Hepatocyte (in vitro differentiated cells): Measurements from ENCODE around the gene DUOX1. TPM values are rescaled to one million over a fixed set of nuclear protein-coding genes. Genes with fewer than 3 reads are reported as not detected.

Experiments used
- DNase-seq: peaks from one replicate; pipeline ENCODE4 v3.0.0-alpha.2; 2016; ENCODE audit warnings: low spot score
- H2AFZ ChIP-seq: fragments of 200-600 bp; sonication (generic); 2 replicates; pipeline ENCODE4 v1.6.0; 2016; ENCODE audit warnings: antibody characterized with exemption, mild to moderate bottlenecking
- H3K27ac ChIP-seq: fragments of 200-600 bp; sonication (generic); 2 replicates; pipeline ENCODE4 v1.5.1; 2016; ENCODE audit warnings: mild to moderate bottlenecking
- H3K27me3 ChIP-seq: fragments of 200-600 bp; sonication (generic); 2 replicates; pipeline ENCODE4 v1.6.1; 2016
- H3K36me3 ChIP-seq: fragments of 200-600 bp; sonication (generic); replicated peaks from 2 replicates; pipeline ENCODE4 v1.5.1; 2016; ENCODE audit warnings: low read depth; ENCODE audit not compliant: insufficient read depth
- H3K4me1 ChIP-seq: fragments of 200-600 bp; sonication (generic); 2 replicates; pipeline ENCODE4 v1.5.1; 2016; ENCODE audit warnings: mild to moderate bottlenecking, moderate library complexity; ENCODE audit not compliant: insufficient read depth
- H3K4me2 ChIP-seq: fragments of 200-600 bp; sonication (generic); 2 replicates; pipeline ENCODE4 v1.6.0; 2016
- H3K4me3 ChIP-seq: fragments of 200-600 bp; sonication (generic); 2 replicates; pipeline ENCODE4 v1.5.1; 2016; ENCODE audit warnings: mild to moderate bottlenecking
- H3K79me2 ChIP-seq: fragments of 200-600 bp; sonication (generic); 2 replicates; pipeline ENCODE4 v1.6.0; 2017; ENCODE audit warnings: mild to moderate bottlenecking
- H3K9me2 ChIP-seq: fragments of 200-600 bp; sonication (generic); replicated peaks from 2 replicates; pipeline ENCODE4 v1.6.0; 2017; ENCODE audit warnings: mild to moderate bottlenecking; ENCODE audit not compliant: insufficient read depth
- H3K9me3 ChIP-seq: fragments of 200-600 bp; sonication (generic); 2 replicates; pipeline ENCODE4 v1.5.1; 2016; ENCODE audit warnings: low read depth, mild to moderate bottlenecking
- H4K20me1 ChIP-seq: fragments of 200-600 bp; sonication (generic); 2 replicates; pipeline ENCODE4 v1.6.0; 2016; ENCODE audit warnings: mild to moderate bottlenecking; ENCODE audit not compliant: insufficient read depth, poor library complexity, severe bottlenecking
- EZH2 ChIP-seq: fragments of 200-600 bp; sonication (generic); IDR thresholded peaks from 2 replicates; pipeline ENCODE4 v1.6.1; 2016; ENCODE audit warnings: antibody characterized with exemption, mild to moderate bottlenecking, borderline replicate concordance
- EZH2phosphoT487 ChIP-seq: fragments of 200-600 bp; sonication (generic); IDR thresholded peaks from one replicate; pipeline ENCODE4 v1.6.1; 2018; ENCODE audit warnings: antibody characterized with exemption, mild to moderate bottlenecking, low read depth, moderate library complexity; ENCODE audit not compliant: unreplicated experiment, severe bottlenecking
- WGBS: methylation state at CpG from one replicate; pipeline ENCODE4 v1.1.6; 2016; ENCODE audit warnings: low lambda C conversion rate; ENCODE audit errors: missing lambda C conversion rate; 5-methylcytosine and 5-hydroxymethylcytosine counted together
- polyA plus RNA-seq: library from polyadenylated mRNA; unstranded; fragments of >200 nt; fragmentation: Nextera tagmentation; extraction: Ambion mirVana; gene quantifications from 2 replicates; pipeline ENCODE4 v1.2.1, GENCODE V29; 2016
- total RNA-seq: library from RNA; depleted of rRNA; stranded (reverse); fragments of >200 nt; gene quantifications from 2 replicates; pipeline ENCODE4 v1.2.3, GENCODE V29; 2014
- TF ChIP-seq, protein P1 (sequence below): fragments of 200-600 bp; sonication (generic); IDR thresholded peaks from 2 replicates; pipeline ENCODE4 v1.5.1; 2016; ENCODE audit warnings: antibody characterized with exemption, mild to moderate bottlenecking; ENCODE audit not compliant: poor library complexity

The DUOX1 gene
- total and polyA plus RNA-seq, 2 experiments from 2014 or later, result 3.3 to 7.7 TPM

DNA sequence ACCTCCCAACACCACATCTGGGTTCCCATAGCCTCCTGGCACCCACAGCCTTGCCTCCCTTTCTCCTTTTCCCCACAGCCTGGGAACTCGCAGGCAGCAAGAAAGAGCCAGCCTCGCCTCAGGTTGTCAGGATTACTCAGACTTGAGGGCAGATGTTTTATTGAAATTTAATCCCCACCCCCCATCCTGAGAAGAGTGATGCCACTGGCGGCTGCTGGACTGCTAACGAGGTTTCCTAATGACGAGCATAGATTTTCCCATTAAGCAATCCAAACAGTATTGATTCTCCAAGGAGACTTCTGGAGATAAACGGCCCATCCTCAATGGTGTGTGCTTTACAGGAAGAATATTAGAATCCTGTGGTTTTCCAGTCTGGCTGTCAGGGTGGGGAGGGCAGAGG is 44.3 kb downstream of the DUOX1 start:
- no peak overlapping the region for H3K27ac ChIP-seq
- no peak overlapping the region for H2AFZ ChIP-seq
- H3K4me1 ChIP-seq, result no peaks in the 10 kb centered on the region
- no peaks in the 10 kb centered on the region for H3K9me2 ChIP-seq
- no peaks in the 10 kb centered on the region for H3K9me3 ChIP-seq
- no peak overlapping the region for H3K4me2 ChIP-seq
- TF ChIP-seq EZH2phosphoT487 (no peak), EZH2 (no peak)
- TF ChIP-seq, protein P1, sequence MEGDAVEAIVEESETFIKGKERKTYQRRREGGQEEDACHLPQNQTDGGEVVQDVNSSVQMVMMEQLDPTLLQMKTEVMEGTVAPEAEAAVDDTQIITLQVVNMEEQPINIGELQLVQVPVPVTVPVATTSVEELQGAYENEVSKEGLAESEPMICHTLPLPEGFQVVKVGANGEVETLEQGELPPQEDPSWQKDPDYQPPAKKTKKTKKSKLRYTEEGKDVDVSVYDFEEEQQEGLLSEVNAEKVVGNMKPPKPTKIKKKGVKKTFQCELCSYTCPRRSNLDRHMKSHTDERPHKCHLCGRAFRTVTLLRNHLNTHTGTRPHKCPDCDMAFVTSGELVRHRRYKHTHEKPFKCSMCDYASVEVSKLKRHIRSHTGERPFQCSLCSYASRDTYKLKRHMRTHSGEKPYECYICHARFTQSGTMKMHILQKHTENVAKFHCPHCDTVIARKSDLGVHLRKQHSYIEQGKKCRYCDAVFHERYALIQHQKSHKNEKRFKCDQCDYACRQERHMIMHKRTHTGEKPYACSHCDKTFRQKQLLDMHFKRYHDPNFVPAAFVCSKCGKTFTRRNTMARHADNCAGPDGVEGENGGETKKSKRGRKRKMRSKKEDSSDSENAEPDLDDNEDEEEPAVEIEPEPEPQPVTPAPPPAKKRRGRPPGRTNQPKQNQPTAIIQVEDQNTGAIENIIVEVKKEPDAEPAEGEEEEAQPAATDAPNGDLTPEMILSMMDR, result no peak
- no peaks in the 10 kb centered on the region for H3K27me3 ChIP-seq
- WGBS, result 89% methylated on average over 6 of the region's 6 CpGs
- DNase-seq, result no peak
- H3K36me3 ChIP-seq, result no peaks in the 10 kb centered on the region
- no peaks in the 10 kb centered on the region for H4K20me1 ChIP-seq
- no peak overlapping the region for H3K4me3 ChIP-seq
- no peaks in the 10 kb centered on the region for H3K79me2 ChIP-seq

DNA sequence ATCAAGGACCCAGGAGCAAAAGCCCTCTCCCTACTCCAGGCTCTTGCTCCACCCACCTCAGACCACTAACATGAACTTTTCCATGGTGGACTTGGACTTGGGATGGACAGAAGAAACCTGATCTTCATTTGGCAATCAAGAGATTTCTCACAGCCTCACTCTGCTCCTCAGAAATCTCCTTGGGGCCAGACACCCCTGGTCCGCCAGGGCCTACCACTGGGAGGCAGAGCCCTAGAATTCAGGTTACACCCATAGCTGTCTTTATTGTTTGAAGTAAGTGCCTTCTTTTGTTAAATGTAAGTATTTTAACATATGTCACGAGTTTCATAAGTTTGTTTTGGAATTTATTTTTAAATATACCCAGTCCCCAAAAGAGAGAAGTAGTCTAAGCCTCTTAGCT is 44.8 kb downstream of the DUOX1 start:
- no peak for DNase-seq
- 93% methylated on average over 2 of the region's 2 CpGs for WGBS
- TF ChIP-seq EZH2phosphoT487 (no peak), EZH2 (no peak)
- TF ChIP-seq, protein P1, result no peak
- Histone ChIP-seq H3K36me3 (no peaks in the 10 kb centered on the region), H3K4me2 (no peak overlapping the region), H3K4me1 (no peaks in the 10 kb centered on the region), H3K79me2 (peaks cover 2% of the 10 kb centered on the region), H2AFZ (no peak overlapping the region), H3K27ac (no peak overlapping the region), H3K4me3 (no peak overlapping the region), H3K9me2 (no peaks in the 10 kb centered on the region), H3K9me3 (no peaks in the 10 kb centered on the region), H3K27me3 (no peaks in the 10 kb centered on the region), H4K20me1 (no peaks in the 10 kb centered on the region)

DNA sequence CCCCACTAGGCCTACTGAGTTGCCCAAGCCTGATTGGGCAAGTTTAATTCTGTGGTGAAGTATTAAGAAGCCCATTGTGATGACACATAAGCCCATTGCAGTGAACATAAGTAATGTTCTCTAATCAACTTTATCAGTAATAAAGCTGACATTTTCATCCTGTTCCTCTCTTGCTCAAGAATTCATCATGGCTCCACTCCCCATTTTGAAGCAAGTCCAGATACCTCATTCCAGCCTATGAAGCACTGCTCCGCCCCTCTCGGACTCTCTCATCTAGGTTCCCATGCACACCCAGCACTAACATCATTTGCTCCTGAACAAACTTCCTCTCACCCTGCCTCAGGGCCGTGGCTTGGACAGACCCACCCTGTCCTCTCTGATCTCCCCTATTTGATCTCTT is 47.5 kb downstream of the DUOX1 start:
- H3K9me2 ChIP-seq, result no peaks in the 10 kb centered on the region
- 91% methylated on average over 3 of the region's 3 CpGs for WGBS
- H3K27ac ChIP-seq, result no peak overlapping the region
- H3K4me3 ChIP-seq, result no peak overlapping the region
- no peak overlapping the region for H2AFZ ChIP-seq
- no peaks in the 10 kb centered on the region for H3K27me3 ChIP-seq
- H3K9me3 ChIP-seq, result no peaks in the 10 kb centered on the region
- DNase-seq, result no peak
- H3K79me2 ChIP-seq, result peaks cover 12% of the 10 kb centered on the region
- H3K4me2 ChIP-seq, result no peak overlapping the region
- H3K36me3 ChIP-seq, result no peaks in the 10 kb centered on the region
- H3K4me1 ChIP-seq, result no peaks in the 10 kb centered on the region
- no peaks in the 10 kb centered on the region for H4K20me1 ChIP-seq
- TF ChIP-seq EZH2 (no peak), EZH2phosphoT487 (no peak)
- TF ChIP-seq, protein P1, result no peak
